ENCODE data around the gene BACE2. TPM values are rescaled to one million over a fixed set of nuclear protein-coding genes. Genes with fewer than 3 reads are reported as not detected.

Gene BACE2
- total RNA-seq, 1 donor = 85.8 TPM

- H3K27ac ChIP-seq (ENCODE audit: low read depth, low read length) = no peak overlapping the region
- H3K9me3 ChIP-seq (ENCODE audit: low read depth, low read length) = no peaks in the 10 kb centered on the region
These were observed 7.9 kb upstream of the BACE2 start for GRCh38 chr21:41160036-41160435.

GRCh38 chr21:41161428-41161827, 6.5 kb upstream of the BACE2 start:
- H3K4me1 ChIP-seq (ENCODE audit: insufficient read depth, low read length) = peaks cover 14% of the 10 kb centered on the region
- no peak for TF ChIP-seq CTCF (IDR thresholded peaks at IDR 0.05; ENCODE audit: extremely low read depth, low read depth, low read length)
- no peaks in the 10 kb centered on the region for H3K36me3 ChIP-seq (ENCODE audit: insufficient read depth, low read length)
- no peaks in the 10 kb centered on the region for H4K20me1 ChIP-seq (ENCODE audit: insufficient read depth, low read length)
- H3K4me2 ChIP-seq (ENCODE audit: insufficient read depth, low read length) = no peak overlapping the region
- no peaks in the 10 kb centered on the region for H3K9me3 ChIP-seq (ENCODE audit: low read depth, low read length)
- no peak overlapping the region for H2AFZ ChIP-seq (ENCODE audit: low read length)
- no peaks in the 10 kb centered on the region for H3K27me3 ChIP-seq (ENCODE audit: insufficient read depth, low read length)
- DNase-seq (ENCODE audit: insufficient read length, low spot score, missing footprints) = no peak
- H3K4me3 ChIP-seq (ENCODE audit: insufficient read depth, low read length) = no peak overlapping the region
- no peak overlapping the region for H3K27ac ChIP-seq (ENCODE audit: low read depth, low read length)
- no peaks in the 10 kb centered on the region for H3K79me2 ChIP-seq (ENCODE audit: insufficient read depth, low read length)

More at GRCh38 chr21:41160036-41160435, 7.9 kb upstream of the BACE2 start:
- Histone ChIP-seq H3K79me2 (ENCODE audit: insufficient read depth, low read length) (no peaks in the 10 kb centered on the region), H3K4me1 (ENCODE audit: insufficient read depth, low read length) (peaks cover 7% of the 10 kb centered on the region), H3K27me3 (ENCODE audit: insufficient read depth, low read length) (no peaks in the 10 kb centered on the region), H3K36me3 (ENCODE audit: insufficient read depth, low read length) (no peaks in the 10 kb centered on the region), H3K4me3 (ENCODE audit: insufficient read depth, low read length) (no peak overlapping the region), H4K20me1 (ENCODE audit: insufficient read depth, low read length) (no peaks in the 10 kb centered on the region), H3K4me2 (ENCODE audit: insufficient read depth, low read length) (no peak overlapping the region), H2AFZ (ENCODE audit: low read length) (no peak overlapping the region)
- no peak for TF ChIP-seq CTCF (IDR thresholded peaks at IDR 0.05; ENCODE audit: extremely low read depth, low read depth, low read length)
- DNase-seq (ENCODE audit: insufficient read length, low spot score, missing footprints) = peak; percentile 68

- no peak for TF ChIP-seq CTCF (IDR thresholded peaks at IDR 0.05; ENCODE audit: extremely low read depth, low read depth, low read length)
- no peaks in the 10 kb centered on the region for H3K79me2 ChIP-seq (ENCODE audit: insufficient read depth, low read length)
These were observed 5.9 kb upstream of the BACE2 start for GRCh38 chr21:41162096-41162495.

GRCh38 chr21:41163091-41163490, 4.9 kb upstream of the BACE2 start:
- Histone ChIP-seq H3K36me3 (ENCODE audit: insufficient read depth, low read length) (no peaks in the 10 kb centered on the region), H3K27me3 (ENCODE audit: insufficient read depth, low read length) (no peaks in the 10 kb centered on the region), H3K79me2 (ENCODE audit: insufficient read depth, low read length) (no peaks in the 10 kb centered on the region), H3K27ac (ENCODE audit: low read depth, low read length) (no peak overlapping the region), H4K20me1 (ENCODE audit: insufficient read depth, low read length) (no peaks in the 10 kb centered on the region), H2AFZ (ENCODE audit: low read length) (no peak overlapping the region), H3K4me3 (ENCODE audit: insufficient read depth, low read length) (no peak overlapping the region), H3K9me3 (ENCODE audit: low read depth, low read length) (no peaks in the 10 kb centered on the region), H3K4me2 (ENCODE audit: insufficient read depth, low read length) (no peak overlapping the region), H3K4me1 (ENCODE audit: insufficient read depth, low read length) (peaks cover 14% of the 10 kb centered on the region)
- TF ChIP-seq CTCF (IDR thresholded peaks at IDR 0.05; ENCODE audit: extremely low read depth, low read depth, low read length) = no peak
- no peak for DNase-seq (ENCODE audit: insufficient read length, low spot score, missing footprints)

More at GRCh38 chr21:41162096-41162495, 5.9 kb upstream of the BACE2 start:
- H3K4me3 ChIP-seq (ENCODE audit: insufficient read depth, low read length) = no peak overlapping the region
- H3K27me3 ChIP-seq (ENCODE audit: insufficient read depth, low read length) = no peaks in the 10 kb centered on the region
- H3K36me3 ChIP-seq (ENCODE audit: insufficient read depth, low read length) = no peaks in the 10 kb centered on the region
- no peak overlapping the region for H2AFZ ChIP-seq (ENCODE audit: low read length)
- peaks cover 14% of the 10 kb centered on the region for H3K4me1 ChIP-seq (ENCODE audit: insufficient read depth, low read length)
- H3K4me2 ChIP-seq (ENCODE audit: insufficient read depth, low read length) = no peak overlapping the region
- no peak overlapping the region for H3K27ac ChIP-seq (ENCODE audit: low read depth, low read length)
- H4K20me1 ChIP-seq (ENCODE audit: insufficient read depth, low read length) = no peaks in the 10 kb centered on the region
- DNase-seq (ENCODE audit: insufficient read length, low spot score, missing footprints) = no peak
- no peaks in the 10 kb centered on the region for H3K9me3 ChIP-seq (ENCODE audit: low read depth, low read length)
